Endothelial cell (in vitro differentiated cells): ENCODE measurements around the gene NPAS1. TPM values are rescaled to one million over a fixed set of nuclear protein-coding genes. Genes with fewer than 3 reads are reported as not detected.

Source experiments
- DNase-seq: peaks from one replicate; pipeline ENCODE4 v3.0.0; 2021; ENCODE audit warnings: low spot score
- H3K27ac Mint-ChIP-seq: one replicate; pipeline ENCODE4 v1.8.0; 2021; ENCODE audit warnings: mixed read lengths, inconsistent platforms; ENCODE audit not compliant: unreplicated experiment
- H3K27me3 Mint-ChIP-seq: one replicate; pipeline ENCODE4 v1.8.0; 2021; ENCODE audit warnings: mild to moderate bottlenecking, moderate library complexity, mixed read lengths, inconsistent platforms; ENCODE audit not compliant: unreplicated experiment
- H3K36me3 Mint-ChIP-seq: one replicate; pipeline ENCODE4 v1.8.0; 2021; ENCODE audit warnings: mild to moderate bottlenecking, low read depth, mixed read lengths, inconsistent platforms; ENCODE audit not compliant: unreplicated experiment
- H3K4me1 Mint-ChIP-seq: one replicate; pipeline ENCODE4 v1.8.0; 2021; ENCODE audit warnings: mild to moderate bottlenecking, mixed read lengths, inconsistent platforms; ENCODE audit not compliant: unreplicated experiment
- H3K4me3 Mint-ChIP-seq: one replicate; pipeline ENCODE4 v1.8.0; 2021; ENCODE audit warnings: mild to moderate bottlenecking, mixed read lengths, inconsistent platforms; ENCODE audit not compliant: unreplicated experiment
- H3K9me3 Mint-ChIP-seq: one replicate; pipeline ENCODE4 v1.8.0; 2021; ENCODE audit warnings: mixed read lengths, inconsistent platforms; ENCODE audit not compliant: unreplicated experiment
- total RNA-seq: library from RNA; stranded (reverse); fragmentation: NEBNext Ultra II Directional; extraction: Animal tissue kit (Norgen Biotek cat#: 25700); gene quantifications from one replicate; pipeline ENCODE4 v1.2.1, GENCODE V29; 2021; ENCODE audit not compliant: unreplicated experiment
- TF ChIP-seq, protein P1 (sequence below): fragments of 200-600 bp; sonication (generic); IDR thresholded peaks from one replicate; pipeline ENCODE4 v1.5.0; 2021; ENCODE audit warnings: antibody characterized with exemption; ENCODE audit not compliant: unreplicated experiment

NPAS1 gene
- total RNA-seq, 1 donor from 2014 or later, result 1.0 TPM

DNA sequence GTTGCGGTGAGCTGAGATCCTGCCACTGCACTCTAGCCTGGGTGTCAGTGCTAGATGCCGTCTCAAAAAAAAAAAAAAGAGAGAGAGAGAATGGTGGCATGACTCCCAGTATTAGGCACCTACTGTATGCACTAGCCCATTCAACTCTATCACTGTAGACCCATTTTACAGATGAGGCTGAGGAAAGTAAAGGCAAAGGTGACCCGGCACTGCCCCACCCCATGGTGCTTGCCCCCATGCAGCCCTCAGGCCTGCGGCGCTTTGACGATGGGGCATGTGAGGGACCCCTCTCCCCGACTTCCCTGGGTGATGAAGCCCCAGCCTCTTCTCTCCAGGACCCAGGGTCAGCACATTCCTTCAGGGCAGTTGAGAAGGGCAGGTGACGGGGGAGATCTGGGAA is 7.3 kb downstream of the NPAS1 start:
- no peaks in the 10 kb centered on the region for H3K36me3 Mint-ChIP-seq
- TF ChIP-seq, protein P1, sequence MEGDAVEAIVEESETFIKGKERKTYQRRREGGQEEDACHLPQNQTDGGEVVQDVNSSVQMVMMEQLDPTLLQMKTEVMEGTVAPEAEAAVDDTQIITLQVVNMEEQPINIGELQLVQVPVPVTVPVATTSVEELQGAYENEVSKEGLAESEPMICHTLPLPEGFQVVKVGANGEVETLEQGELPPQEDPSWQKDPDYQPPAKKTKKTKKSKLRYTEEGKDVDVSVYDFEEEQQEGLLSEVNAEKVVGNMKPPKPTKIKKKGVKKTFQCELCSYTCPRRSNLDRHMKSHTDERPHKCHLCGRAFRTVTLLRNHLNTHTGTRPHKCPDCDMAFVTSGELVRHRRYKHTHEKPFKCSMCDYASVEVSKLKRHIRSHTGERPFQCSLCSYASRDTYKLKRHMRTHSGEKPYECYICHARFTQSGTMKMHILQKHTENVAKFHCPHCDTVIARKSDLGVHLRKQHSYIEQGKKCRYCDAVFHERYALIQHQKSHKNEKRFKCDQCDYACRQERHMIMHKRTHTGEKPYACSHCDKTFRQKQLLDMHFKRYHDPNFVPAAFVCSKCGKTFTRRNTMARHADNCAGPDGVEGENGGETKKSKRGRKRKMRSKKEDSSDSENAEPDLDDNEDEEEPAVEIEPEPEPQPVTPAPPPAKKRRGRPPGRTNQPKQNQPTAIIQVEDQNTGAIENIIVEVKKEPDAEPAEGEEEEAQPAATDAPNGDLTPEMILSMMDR, result no peak
- peaks cover 5% of the 10 kb centered on the region for H3K4me1 Mint-ChIP-seq
- H3K27ac Mint-ChIP-seq, result no peak overlapping the region
- no peaks in the 10 kb centered on the region for H3K9me3 Mint-ChIP-seq
- H3K27me3 Mint-ChIP-seq, result peaks cover 22% of the 10 kb centered on the region
- no peak overlapping the region for H3K4me3 Mint-ChIP-seq
- DNase-seq, result no peak

DNA sequence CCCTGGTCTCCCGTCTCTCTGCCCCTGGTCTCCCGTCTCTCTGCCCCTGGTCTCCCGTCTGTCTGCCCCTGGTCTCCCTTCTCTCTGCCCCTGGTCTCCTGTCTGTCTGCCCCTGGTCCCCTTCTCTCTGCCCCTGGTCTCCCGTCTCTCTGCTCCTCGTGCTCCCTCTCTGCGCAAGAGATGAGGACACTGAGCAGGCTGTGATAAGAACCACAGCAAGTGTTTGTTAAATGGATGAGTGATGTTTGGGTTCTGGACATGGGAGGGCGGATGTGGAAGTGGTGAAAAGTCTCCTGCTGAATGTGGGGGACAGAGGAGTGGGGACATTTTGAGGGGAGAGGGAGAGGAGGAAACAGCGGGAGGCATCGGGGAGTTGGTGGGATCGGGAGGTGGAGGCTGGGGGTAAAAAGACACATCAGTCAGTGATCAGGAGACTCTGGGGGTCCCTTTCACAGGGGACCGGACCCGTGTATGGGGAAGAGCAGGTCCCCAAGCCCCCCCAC is 8.0 kb downstream of the NPAS1 start:
- peaks cover 22% of the 10 kb centered on the region for H3K27me3 Mint-ChIP-seq

DNA sequence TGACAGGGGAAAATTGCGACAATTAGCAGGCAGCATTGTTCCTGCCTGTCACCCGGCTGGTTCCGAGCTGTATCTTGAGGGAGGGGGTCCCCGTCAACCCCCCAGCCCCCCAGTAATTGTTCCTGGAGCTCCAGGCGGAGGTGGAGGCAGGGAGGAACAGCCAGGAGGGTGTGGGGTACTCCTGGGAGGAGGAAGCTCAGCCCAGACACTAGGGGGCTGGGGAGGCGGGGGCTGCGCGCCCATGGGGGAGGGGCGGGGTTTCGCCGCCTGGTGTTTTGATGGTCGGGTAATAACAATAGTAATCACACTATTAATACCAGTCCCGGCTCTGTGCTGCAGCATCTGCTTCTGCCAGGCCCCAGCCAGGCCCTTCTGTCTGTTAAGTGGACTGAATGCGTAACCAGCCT is 8.6 kb downstream of the NPAS1 start:
- Mint-ChIP-seq H3K27me3 (peaks cover 17% of the 10 kb centered on the region), H3K36me3 (no peaks in the 10 kb centered on the region), H3K4me3 (no peak overlapping the region), H3K4me1 (peaks cover 5% of the 10 kb centered on the region), H3K27ac (no peak overlapping the region), H3K9me3 (no peaks in the 10 kb centered on the region)
- TF ChIP-seq, protein P1, result no peak
- peak; percentile 19 for DNase-seq

More for the DNA sequence above, 8.0 kb downstream of the NPAS1 start:
- TF ChIP-seq, protein P1, result no peak
- H3K4me1 Mint-ChIP-seq, result peaks cover 5% of the 10 kb centered on the region
- H3K36me3 Mint-ChIP-seq, result no peaks in the 10 kb centered on the region
- DNase-seq, result no peak
- no peak overlapping the region for H3K27ac Mint-ChIP-seq
- no peaks in the 10 kb centered on the region for H3K9me3 Mint-ChIP-seq
- H3K4me3 Mint-ChIP-seq, result no peak overlapping the region

DNA sequence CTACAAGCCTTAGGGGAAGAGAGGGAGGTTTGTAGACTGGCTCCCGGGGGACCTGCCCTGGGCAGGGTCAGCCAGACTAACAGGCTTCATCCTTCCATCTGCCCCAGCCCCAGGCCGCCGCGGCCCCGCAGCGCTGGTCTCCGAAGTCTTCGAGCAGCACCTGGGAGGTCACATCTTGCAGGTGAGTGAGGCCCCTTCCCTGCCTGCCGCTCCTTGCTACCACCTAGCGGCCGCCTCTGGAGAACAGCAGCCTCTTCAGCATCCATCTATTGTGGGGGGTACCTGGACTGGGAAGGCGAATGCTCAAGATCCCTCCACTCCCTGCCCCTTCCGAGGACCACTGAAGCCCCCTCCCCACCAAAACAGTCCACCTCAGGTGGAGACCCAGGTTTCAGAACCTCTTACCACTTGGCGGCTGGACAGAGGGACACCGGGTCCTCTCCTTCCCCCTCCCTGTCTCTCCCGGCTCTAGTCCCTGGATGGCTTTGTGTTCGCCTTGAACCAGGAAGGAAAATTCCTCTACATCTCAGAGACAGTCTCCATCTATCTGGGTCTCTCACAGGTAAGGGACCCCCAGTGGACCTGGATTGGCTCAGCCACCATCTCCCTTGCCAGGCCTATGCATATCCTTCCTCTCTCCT is 12.7 kb downstream of the NPAS1 start:
- peaks cover 16% of the 10 kb centered on the region for H3K4me1 Mint-ChIP-seq
- DNase-seq, result peak; percentile 64
- H3K4me3 Mint-ChIP-seq, result no peak overlapping the region
- peaks cover 13% of the 10 kb centered on the region for H3K27me3 Mint-ChIP-seq
- H3K27ac Mint-ChIP-seq, result no peak overlapping the region
- TF ChIP-seq, protein P1, result peak; percentile 57
- no peaks in the 10 kb centered on the region for H3K9me3 Mint-ChIP-seq
- H3K36me3 Mint-ChIP-seq, result no peaks in the 10 kb centered on the region
